ENCODE data around the gene VPS52. TPM values are rescaled to one million over a fixed set of nuclear protein-coding genes. Genes with fewer than 3 reads are reported as not detected.

VPS52 gene
- total RNA-seq (10 to 100 TPM; 46.5 to 59.9 TPM), polyA plus RNA-seq (10 to 100 TPM; 37.3 to 41.3 TPM)
- long read RNA-seq, donor 1, transcript VPS52-212 (20 exons, 2,960 nt), result minor isoform, 7 of 5,841 reads
- long read RNA-seq, donor 1, transcript VPS52-222 (4 exons, 743 nt), result major isoform, 15 of 5,841 reads
- long read RNA-seq, donor 1, partial matches to known transcripts, result 5,518 of 5,841 reads
- long read RNA-seq, donor 1, other reads (novel, unspliced or antisense), result 297 of 5,841 reads
- long read RNA-seq, donor 2, transcript VPS52-222 (4 exons, 743 nt), result major isoform, 9 of 4,000 reads
- long read RNA-seq, donor 2, partial matches to known transcripts, result 3,753 of 4,000 reads
- long read RNA-seq, donor 2, other reads (novel, unspliced or antisense), result 234 of 4,000 reads
- long read RNA-seq, donor 3, transcript VPS52-222 (4 exons, 743 nt), result major isoform, 5 of 4,325 reads
- long read RNA-seq, donor 3, partial matches to known transcripts, result 822 of 4,325 reads
- long read RNA-seq, donor 3, other reads (novel, unspliced or antisense), result 3,495 of 4,325 reads
- long read RNA-seq, donor 4, transcript VPS52-222 (4 exons, 743 nt), result major isoform, 5 of 6 reads
- long read RNA-seq, donor 4, partial matches to known transcripts, result 0 of 6 reads
- long read RNA-seq, donor 4, other reads (novel, unspliced or antisense), result 0 of 6 reads
- long read RNA-seq, donor 5, transcript VPS52-222 (4 exons, 743 nt), result major isoform, 13 of 18 reads
- long read RNA-seq, donor 5, partial matches to known transcripts, result 0 of 18 reads
- long read RNA-seq, donor 5, other reads (novel, unspliced or antisense), result 0 of 18 reads

GRCh38 chr6:33271468-33272274, at the start of gene VPS52, which contains the start of gene RPS18:
VPS52 (minus strand) TSS chr6:33271876; CDS start chr6:33271675, 201 bp downstream.
RPS18 (plus strand) TSS chr6:33272075; CDS start chr6:33272120, 45 bp downstream.
- peaks cover 10 to 40% (median 26%) of the 10 kb centered on the region in 5 donors for H3K4me1 ChIP-seq (ENCODE audit: control insufficient read depth in 5 of 5, insufficient read depth in 5 of 5, low read length in 5 of 5)

GRCh38 chr6:33321227-33321626, 49.6 kb upstream of the VPS52 start:
- WGBS, 2 donors, result 75 to 90% methylated on average over 9 of the region's 9 CpGs
- H3K27me3 ChIP-seq (ENCODE audit: control insufficient read depth in 3 of 3, insufficient read depth in 3 of 3, low read length in 2 of 3), result no peaks in the 10 kb centered on the region
- no peaks in the 10 kb centered on the region for H3K9me3 ChIP-seq (ENCODE audit: control insufficient read depth in 4 of 4, insufficient read depth in 3 of 4, low read length in 3 of 4)
- no peak overlapping the region for H3K9ac ChIP-seq (ENCODE audit: insufficient read depth in 1 of 2, low read length in 2 of 2)
- DNase-seq (no peak), ATAC-seq (ENCODE audit: insufficient read depth, low FRiP score) (no peak)
- peaks cover 6 to 30% (median 13%) of the 10 kb centered on the region in 5 donors for H3K4me1 ChIP-seq (ENCODE audit: control insufficient read depth in 5 of 5, insufficient read depth in 5 of 5, low read length in 5 of 5)
- TF ChIP-seq CTCF (IDR thresholded peaks at IDR 0.05; ENCODE audit: control extremely low read depth, extremely low read depth), result no peak
- H3K36me3 ChIP-seq (ENCODE audit: control insufficient read depth in 4 of 4, insufficient read depth in 4 of 4, low read length in 4 of 4), result peaks cover 4 to 32% (median 28%) of the 10 kb centered on the region in 4 donors
- no peak overlapping the region for H3K27ac ChIP-seq (ENCODE audit: low read depth in 1 of 2, low read length in 1 of 2)
- H3K4me3 ChIP-seq, result no peak overlapping the region

More at GRCh38 chr6:33271468-33272274, at the start of gene VPS52, which contains the start of gene RPS18:
- peak; percentile 89 for ATAC-seq (ENCODE audit: insufficient read depth, low FRiP score)
- no peak for TF ChIP-seq CTCF (IDR thresholded peaks at IDR 0.05; ENCODE audit: control extremely low read depth, extremely low read depth)
- DNase-seq, result peak; percentile 97 to 100 (median 99)
- Histone ChIP-seq H3K9ac (ENCODE audit: insufficient read depth in 1 of 2, low read length in 2 of 2) (peak within 1 kb of the TSS; percentile 93 to 95), H3K36me3 (ENCODE audit: control insufficient read depth in 4 of 4, insufficient read depth in 4 of 4, low read length in 4 of 4) (peaks cover 6 to 59% (median 41%) of the 10 kb centered on the region in 4 donors), H3K4me3 (peak within 1 kb of the TSS; percentile 86), H3K9me3 (ENCODE audit: control insufficient read depth in 4 of 4, insufficient read depth in 3 of 4, low read length in 3 of 4) (no peaks in the 10 kb centered on the region), H3K27ac (ENCODE audit: low read depth in 1 of 2, low read length in 1 of 2) (peak within 1 kb of the TSS; percentile 78 to 94), H3K27me3 (ENCODE audit: control insufficient read depth in 3 of 3, insufficient read depth in 3 of 3, low read length in 2 of 3) (no peaks in the 10 kb centered on the region)
- WGBS, 2 donors, result 0% methylated on average over 48 of the region's 48 CpGs

- WGBS, 2 donors, result 82 to 83% methylated on average over 32 of the region's 32 CpGs
- Histone ChIP-seq H3K4me3 (no peak overlapping the region), H3K4me1 (ENCODE audit: control insufficient read depth in 5 of 5, insufficient read depth in 5 of 5, low read length in 5 of 5) (peaks cover 6 to 30% (median 13%) of the 10 kb centered on the region in 5 donors), H3K27me3 (ENCODE audit: control insufficient read depth in 3 of 3, insufficient read depth in 3 of 3, low read length in 2 of 3) (no peaks in the 10 kb centered on the region), H3K9me3 (ENCODE audit: control insufficient read depth in 4 of 4, insufficient read depth in 3 of 4, low read length in 3 of 4) (no peaks in the 10 kb centered on the region), H3K27ac (ENCODE audit: low read depth in 1 of 2, low read length in 1 of 2) (peak overlapping the region in 1 of 2 donors; percentile 2), H3K36me3 (ENCODE audit: control insufficient read depth in 4 of 4, insufficient read depth in 4 of 4, low read length in 4 of 4) (peaks cover 4 to 39% (median 30%) of the 10 kb centered on the region in 4 donors), H3K9ac (ENCODE audit: insufficient read depth in 1 of 2, low read length in 2 of 2) (no peak overlapping the region)
- TF ChIP-seq CTCF (IDR thresholded peaks at IDR 0.05; ENCODE audit: control extremely low read depth, extremely low read depth), result no peak
- ATAC-seq (ENCODE audit: insufficient read depth, low FRiP score), result no peak
- DNase-seq, result no peak
These were observed 48.9 kb upstream of the VPS52 start for GRCh38 chr6:33320315-33321181.

Data from lung (tissue), 16 donors.